Coronary artery (tissue), 2 donors: ENCODE data around the gene CACNB2.

Experiments used
- DNase-seq: peaks from one replicate; pipeline ENCODE4 v3.0.0-alpha.2; 2017; ENCODE audit warnings: low spot score
- H3K27ac ChIP-seq, 2 donors: fragments of 200-600 bp; sonication (generic); one replicate each; pipeline ENCODE4 v1.5.1; 2016 to 2019
- H3K4me3 ChIP-seq: fragments of 200-600 bp; sonication (generic); 2 replicates; pipeline ENCODE4 v1.5.1; 2016; ENCODE audit warnings: mild to moderate bottlenecking, moderate library complexity
- TF ChIP-seq, protein P1 (sequence below): fragments of 200-600 bp; sonication (generic); IDR thresholded peaks from one replicate; pipeline ENCODE4 v1.5.1; 2019; ENCODE audit warnings: antibody characterized with exemption

The CACNB2 gene

DNA sequence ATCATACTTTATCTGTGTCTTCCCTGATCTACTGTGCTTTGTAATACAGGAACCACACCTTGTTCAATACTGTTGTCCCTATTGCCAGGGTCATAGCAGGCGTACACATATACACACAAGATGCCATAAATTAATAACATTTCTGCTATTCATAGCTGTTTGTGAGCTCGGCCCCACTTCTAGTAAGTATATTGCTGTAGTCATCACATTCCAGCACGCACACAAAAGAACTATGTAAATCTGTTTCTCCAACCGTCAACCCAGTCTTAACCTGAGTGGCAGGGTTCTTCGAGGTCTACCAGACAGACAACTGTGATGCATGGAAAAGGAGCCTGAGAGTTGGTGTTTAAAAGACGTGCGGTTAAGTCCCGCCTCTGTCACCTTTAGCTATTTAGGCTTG lies 5.7 kb upstream of the CACNB2 start:
- TF ChIP-seq, protein P1, sequence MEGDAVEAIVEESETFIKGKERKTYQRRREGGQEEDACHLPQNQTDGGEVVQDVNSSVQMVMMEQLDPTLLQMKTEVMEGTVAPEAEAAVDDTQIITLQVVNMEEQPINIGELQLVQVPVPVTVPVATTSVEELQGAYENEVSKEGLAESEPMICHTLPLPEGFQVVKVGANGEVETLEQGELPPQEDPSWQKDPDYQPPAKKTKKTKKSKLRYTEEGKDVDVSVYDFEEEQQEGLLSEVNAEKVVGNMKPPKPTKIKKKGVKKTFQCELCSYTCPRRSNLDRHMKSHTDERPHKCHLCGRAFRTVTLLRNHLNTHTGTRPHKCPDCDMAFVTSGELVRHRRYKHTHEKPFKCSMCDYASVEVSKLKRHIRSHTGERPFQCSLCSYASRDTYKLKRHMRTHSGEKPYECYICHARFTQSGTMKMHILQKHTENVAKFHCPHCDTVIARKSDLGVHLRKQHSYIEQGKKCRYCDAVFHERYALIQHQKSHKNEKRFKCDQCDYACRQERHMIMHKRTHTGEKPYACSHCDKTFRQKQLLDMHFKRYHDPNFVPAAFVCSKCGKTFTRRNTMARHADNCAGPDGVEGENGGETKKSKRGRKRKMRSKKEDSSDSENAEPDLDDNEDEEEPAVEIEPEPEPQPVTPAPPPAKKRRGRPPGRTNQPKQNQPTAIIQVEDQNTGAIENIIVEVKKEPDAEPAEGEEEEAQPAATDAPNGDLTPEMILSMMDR = no peak
- H3K27ac ChIP-seq = no peak overlapping the region

DNA sequence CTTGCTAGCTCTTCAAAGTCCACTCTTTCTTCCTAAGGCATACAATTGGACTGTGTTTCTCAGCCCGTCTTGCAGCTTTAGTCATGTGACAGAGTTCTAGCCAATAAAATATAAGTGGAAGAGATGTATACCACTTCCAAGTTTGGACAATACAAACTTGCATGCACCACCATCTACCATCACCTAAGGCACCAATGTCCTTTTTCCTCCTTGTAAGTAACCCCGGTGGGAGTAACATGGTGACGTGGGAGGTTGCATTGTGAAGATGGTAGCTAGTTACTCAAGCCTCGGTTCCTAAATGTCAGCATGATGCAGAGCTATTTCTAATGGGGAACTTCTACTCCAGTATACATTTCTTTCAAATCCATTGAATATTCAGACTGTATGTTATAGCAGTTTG lies 5.3 kb upstream of the CACNB2 start:
- H3K27ac ChIP-seq = no peak overlapping the region
- TF ChIP-seq, protein P1 = no peak
- DNase-seq = no peak

More for the DNA sequence above, 5.7 kb upstream of the CACNB2 start:
- no peak overlapping the region for H3K4me3 ChIP-seq
- DNase-seq = no peak

DNA sequence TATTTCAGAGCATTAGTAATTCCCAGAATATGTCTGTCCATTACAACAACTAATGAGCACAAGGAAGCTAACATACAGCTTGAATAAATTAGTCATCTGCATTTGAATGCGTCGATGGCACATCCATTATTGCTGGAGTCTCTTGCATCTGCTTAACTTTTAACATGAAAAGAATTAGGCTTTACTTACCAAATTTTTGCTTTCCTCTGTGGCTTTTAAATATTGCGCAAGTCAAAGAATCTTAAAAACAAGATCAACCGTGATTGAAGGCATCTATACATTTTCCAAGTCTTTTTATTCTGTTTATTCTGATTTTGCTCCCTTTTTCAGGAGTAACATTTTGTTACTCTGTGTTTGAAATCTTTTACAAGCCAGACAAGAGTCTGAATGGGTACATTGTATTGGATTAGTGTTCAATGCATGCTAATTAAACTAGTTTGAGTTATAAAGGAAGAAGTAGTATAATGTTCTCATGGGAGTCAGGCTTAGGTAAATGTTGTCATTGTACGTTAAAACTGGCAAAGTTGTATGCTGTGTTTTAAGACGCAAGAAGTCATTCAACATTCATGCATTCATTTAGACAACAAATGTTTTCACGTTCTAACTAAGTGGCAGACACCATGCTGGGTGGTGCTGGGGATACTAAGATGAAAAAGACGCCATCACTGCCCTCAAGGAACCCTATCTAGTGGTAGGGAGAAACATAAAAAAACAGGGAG lies 4.0 kb upstream of the CACNB2 start:
- H3K27ac ChIP-seq = no peak overlapping the region
- DNase-seq = no peak
- TF ChIP-seq, protein P1 = no peak
- H3K4me3 ChIP-seq = no peak overlapping the region

More for the DNA sequence above, 5.3 kb upstream of the CACNB2 start:
- no peak overlapping the region for H3K4me3 ChIP-seq

DNA sequence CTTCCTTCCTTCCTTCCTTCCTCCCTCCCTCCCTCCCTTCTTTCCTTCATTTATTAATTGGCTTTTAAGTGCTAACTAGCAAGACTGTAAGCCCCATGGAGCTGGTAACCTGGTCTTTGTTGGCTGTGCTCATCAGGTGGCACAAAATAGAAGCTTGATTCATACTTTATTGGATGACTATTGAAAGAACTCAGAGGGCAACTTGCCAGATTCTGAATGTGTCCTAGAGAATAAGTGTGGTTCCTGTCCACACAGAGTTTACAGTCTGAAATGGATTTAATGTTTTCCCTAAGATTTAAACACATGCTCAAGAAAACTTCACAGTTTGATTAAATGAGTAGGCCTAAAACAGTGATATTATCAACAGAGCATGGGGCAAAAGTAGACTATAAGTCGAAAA lies 3.1 kb upstream of the CACNB2 start:
- Histone ChIP-seq H3K27ac (no peak overlapping the region), H3K4me3 (no peak overlapping the region)
- TF ChIP-seq, protein P1 = no peak
- no peak for DNase-seq

DNA sequence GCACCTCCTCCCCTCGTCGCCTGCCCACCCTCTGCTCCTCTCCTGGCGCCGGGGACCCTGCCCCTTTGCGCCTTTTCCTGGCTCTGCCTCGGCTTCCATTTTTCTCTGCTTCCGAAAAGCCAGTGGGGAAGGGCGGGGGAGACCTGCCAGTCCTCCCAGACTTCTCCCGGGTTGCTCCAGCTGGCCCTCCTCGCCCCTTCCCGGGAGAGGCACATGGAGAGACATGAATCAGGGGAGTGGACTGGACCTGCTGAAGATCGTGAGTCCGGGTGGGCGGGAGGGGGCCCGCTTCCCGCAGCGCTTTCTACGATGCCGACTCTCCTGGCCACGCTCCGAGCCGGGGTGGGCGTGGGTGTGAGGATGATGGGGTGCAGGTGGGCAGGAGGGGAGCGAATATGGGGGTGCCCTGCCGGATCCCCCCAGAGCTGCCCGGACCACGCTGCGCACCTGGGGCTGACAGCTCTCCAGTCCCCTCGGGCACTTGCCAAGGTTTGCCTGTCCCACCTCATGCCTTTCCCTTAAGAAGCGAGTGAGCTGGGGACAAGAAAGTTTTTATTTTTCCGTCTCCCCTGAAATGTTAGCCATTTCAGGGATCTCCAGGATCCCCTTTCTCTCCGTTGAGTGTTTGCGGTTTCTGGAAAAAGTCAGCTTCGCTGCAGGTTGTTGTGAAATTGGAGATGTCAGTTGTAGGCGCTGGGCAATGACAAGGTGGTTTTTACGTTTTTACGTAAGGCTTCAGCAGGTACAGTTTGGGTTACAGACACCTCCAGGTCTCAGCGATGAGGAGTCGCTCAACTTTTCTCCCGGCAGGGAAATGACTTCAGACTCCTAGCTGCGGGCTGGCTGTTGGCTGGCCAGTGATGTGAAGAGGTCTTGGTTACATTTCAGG lies 977 bp downstream of the CACNB2 start:
- TF ChIP-seq, protein P1 = no peak
- peak overlapping the region; percentile 79 for H3K4me3 ChIP-seq
- peak overlapping the region; percentile 91 to 93 for H3K27ac ChIP-seq
- no peak for DNase-seq

DNA sequence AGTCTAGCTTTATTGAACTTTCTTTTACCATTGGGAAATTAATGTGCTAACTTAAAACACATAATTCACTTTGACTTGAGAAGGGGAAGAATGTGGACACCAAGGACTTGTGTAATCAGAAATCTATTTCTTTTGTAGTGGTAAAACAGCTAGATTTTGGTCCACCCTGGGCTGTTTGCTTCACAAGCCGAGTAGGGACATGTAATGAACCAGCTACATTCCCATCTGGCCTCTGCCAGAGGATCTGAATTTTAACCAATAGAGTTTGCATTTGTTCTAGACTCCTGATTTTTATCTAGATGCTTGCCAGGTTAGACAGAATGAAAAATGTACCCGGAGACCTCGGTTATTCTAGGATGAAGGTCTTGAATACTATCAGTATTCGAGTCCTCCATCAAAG lies 1.9 kb downstream of the CACNB2 start:
- Histone ChIP-seq H3K4me3 (peak overlapping the region; percentile 79), H3K27ac (peak overlapping the region; percentile 91 to 93)
- TF ChIP-seq, protein P1 = no peak
- no peak for DNase-seq
